HL-60 (cell line): ENCODE data around the gene CGB1. TPM values are rescaled to one million over a fixed set of nuclear protein-coding genes. Genes with fewer than 3 reads are reported as not detected.

Source experiments
- DNase-seq, 2 experiments: peaks; one replicate each; pipeline ENCODE4 v3.0.0-alpha.2; 2010 to 2020; ENCODE audit warnings: low read depth in 1 of 2, low spot score in 1 of 2
- H3K27ac ChIP-seq: fragments of 250-450 bp; sonication (Bioruptor Pico); replicated peaks from 2 replicates; pipeline ENCODE4 v1.5.1; 2020; ENCODE audit warnings: mild to moderate bottlenecking, moderate library complexity
- H3K27me3 ChIP-seq: fragments of 250-450 bp; sonication (Bioruptor Pico); 2 replicates; pipeline ENCODE4 v1.5.1; 2021; ENCODE audit warnings: mild to moderate bottlenecking, moderate library complexity; ENCODE audit not compliant: insufficient read depth, poor library complexity, severe bottlenecking
- H3K4me3 ChIP-seq: replicated peaks from 2 replicates; pipeline ENCODE4 v1.5.1; 2011; ENCODE audit warnings: mild to moderate bottlenecking, control low read depth, low read length; ENCODE audit not compliant: insufficient read depth
- GABPA ChIP-seq: IDR thresholded peaks from 2 replicates; pipeline ENCODE4 v1.6.1; 2012; ENCODE audit warnings: low read depth
- POLR2AphosphoS5 ChIP-seq: IDR thresholded peaks from 2 replicates; pipeline ENCODE4 v1.6.1; 2012; ENCODE audit warnings: low read depth
- SPI1 ChIP-seq: IDR thresholded peaks from 2 replicates; pipeline ENCODE4 v1.6.1; 2012; ENCODE audit warnings: low read depth, mild to moderate bottlenecking, borderline replicate concordance
- microRNA-seq: library from miRNA; unstranded; fragments of <30 nt; microRNA quantifications from one replicate; pipeline ENCODE4, GENCODE V29; 2018
- TF ChIP-seq, protein P1 (sequence below): IDR thresholded peaks from one replicate; pipeline ENCODE4 v1.5.1; 2011; ENCODE audit warnings: low read length, control low read depth, inconsistent platforms; ENCODE audit not compliant: insufficient read depth
- TF ChIP-seq, protein P2 (sequence below): IDR thresholded peaks from 2 replicates; pipeline ENCODE4 v1.6.1; 2012; ENCODE audit warnings: low read depth; ENCODE audit not compliant: insufficient replicate concordance

The CGB1 gene

DNA sequence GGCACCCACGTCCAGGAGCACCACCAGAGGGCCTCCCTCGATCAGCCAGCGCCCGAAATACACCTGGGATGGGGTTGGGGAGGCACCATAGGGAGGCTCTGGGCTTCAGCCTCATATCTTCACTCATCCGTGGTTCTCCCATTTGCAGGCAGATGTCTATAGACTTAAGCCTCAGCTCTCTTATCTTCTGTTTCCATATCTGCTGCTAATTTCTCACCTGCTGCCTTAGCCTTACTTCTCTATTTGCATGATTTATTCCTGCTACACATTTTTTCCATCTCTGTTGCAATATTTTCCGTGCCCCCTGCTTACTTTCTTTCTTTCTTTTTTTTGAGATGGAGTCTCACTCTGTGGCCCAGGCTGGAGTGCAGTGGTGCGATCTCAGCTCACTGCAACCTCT lies 49.4 kb downstream of the CGB1 start:
- no peak for DNase-seq
- Histone ChIP-seq H3K27ac (no peak overlapping the region), H3K27me3 (no peaks in the 10 kb centered on the region), H3K4me3 (no peak overlapping the region)
- TF ChIP-seq GABPA (no peak), SPI1 (no peak), POLR2AphosphoS5 (no peak)
- TF ChIP-seq, protein P1, sequence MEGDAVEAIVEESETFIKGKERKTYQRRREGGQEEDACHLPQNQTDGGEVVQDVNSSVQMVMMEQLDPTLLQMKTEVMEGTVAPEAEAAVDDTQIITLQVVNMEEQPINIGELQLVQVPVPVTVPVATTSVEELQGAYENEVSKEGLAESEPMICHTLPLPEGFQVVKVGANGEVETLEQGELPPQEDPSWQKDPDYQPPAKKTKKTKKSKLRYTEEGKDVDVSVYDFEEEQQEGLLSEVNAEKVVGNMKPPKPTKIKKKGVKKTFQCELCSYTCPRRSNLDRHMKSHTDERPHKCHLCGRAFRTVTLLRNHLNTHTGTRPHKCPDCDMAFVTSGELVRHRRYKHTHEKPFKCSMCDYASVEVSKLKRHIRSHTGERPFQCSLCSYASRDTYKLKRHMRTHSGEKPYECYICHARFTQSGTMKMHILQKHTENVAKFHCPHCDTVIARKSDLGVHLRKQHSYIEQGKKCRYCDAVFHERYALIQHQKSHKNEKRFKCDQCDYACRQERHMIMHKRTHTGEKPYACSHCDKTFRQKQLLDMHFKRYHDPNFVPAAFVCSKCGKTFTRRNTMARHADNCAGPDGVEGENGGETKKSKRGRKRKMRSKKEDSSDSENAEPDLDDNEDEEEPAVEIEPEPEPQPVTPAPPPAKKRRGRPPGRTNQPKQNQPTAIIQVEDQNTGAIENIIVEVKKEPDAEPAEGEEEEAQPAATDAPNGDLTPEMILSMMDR, result no peak
- TF ChIP-seq, protein P2, sequence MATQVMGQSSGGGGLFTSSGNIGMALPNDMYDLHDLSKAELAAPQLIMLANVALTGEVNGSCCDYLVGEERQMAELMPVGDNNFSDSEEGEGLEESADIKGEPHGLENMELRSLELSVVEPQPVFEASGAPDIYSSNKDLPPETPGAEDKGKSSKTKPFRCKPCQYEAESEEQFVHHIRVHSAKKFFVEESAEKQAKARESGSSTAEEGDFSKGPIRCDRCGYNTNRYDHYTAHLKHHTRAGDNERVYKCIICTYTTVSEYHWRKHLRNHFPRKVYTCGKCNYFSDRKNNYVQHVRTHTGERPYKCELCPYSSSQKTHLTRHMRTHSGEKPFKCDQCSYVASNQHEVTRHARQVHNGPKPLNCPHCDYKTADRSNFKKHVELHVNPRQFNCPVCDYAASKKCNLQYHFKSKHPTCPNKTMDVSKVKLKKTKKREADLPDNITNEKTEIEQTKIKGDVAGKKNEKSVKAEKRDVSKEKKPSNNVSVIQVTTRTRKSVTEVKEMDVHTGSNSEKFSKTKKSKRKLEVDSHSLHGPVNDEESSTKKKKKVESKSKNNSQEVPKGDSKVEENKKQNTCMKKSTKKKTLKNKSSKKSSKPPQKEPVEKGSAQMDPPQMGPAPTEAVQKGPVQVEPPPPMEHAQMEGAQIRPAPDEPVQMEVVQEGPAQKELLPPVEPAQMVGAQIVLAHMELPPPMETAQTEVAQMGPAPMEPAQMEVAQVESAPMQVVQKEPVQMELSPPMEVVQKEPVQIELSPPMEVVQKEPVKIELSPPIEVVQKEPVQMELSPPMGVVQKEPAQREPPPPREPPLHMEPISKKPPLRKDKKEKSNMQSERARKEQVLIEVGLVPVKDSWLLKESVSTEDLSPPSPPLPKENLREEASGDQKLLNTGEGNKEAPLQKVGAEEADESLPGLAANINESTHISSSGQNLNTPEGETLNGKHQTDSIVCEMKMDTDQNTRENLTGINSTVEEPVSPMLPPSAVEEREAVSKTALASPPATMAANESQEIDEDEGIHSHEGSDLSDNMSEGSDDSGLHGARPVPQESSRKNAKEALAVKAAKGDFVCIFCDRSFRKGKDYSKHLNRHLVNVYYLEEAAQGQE, result no peak

DNA sequence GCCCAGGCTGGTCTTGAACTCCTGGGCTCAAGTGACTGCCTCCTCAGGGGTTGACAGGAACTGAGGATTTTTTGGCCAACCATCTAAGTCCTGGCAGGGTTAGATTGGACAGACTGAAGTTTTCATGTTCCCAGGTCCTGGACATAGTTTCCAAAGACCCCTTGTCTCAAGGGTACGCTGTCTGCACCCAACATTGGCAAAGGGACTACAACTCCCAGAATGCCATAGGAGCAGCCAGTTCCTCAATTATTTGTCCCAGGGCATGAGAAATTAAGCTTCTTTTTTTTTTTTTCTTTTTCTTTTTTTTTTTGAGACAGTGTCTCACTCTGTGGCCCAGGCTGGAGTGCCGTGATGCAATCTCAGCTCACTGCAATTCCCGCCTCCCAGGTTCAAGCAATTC lies 50.5 kb downstream of the CGB1 start:
- no peak for DNase-seq
- TF ChIP-seq SPI1, result peak; percentile 86
- no peak for TF ChIP-seq GABPA
- Histone ChIP-seq H3K27ac (no peak overlapping the region), H3K4me3 (no peak overlapping the region), H3K27me3 (no peaks in the 10 kb centered on the region)

DNA sequence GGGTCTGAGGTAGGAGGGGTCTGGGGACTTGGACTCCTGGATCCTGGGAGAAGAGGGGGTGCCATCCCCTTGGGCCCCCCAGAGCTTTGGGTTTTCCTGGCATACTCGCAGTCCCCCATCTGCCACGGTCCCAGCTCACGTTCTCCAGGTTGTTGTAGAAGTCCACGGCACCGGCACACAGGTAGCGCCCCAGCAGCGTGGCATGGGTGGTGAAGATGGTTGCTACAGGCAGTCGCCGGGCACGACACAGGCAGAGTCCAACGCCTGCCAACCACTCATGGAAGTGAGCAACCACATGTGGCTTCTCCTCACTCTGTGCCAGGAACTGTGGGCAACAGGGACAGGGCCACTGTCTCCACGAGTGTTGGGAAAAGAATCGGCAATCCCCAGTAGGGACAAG lies 51.0 kb downstream of the CGB1 start:
- no peak overlapping the region for H3K27ac ChIP-seq
- TF ChIP-seq, protein P1, result no peak
- TF ChIP-seq, protein P2, result no peak
- TF ChIP-seq SPI1 (no peak), POLR2AphosphoS5 (no peak), GABPA (no peak)
- no peak for DNase-seq

More for the DNA sequence above, 51.0 kb downstream of the CGB1 start:
- Histone ChIP-seq H3K27me3 (no peaks in the 10 kb centered on the region), H3K4me3 (no peak overlapping the region)

Small RNAs within 50 kb of the gene (microRNA-seq; reads per million reads assigned to microRNA genes)
- not detected for gene MIR6798
